Endothelial cell of umbilical vein (primary cell): ENCODE results near the gene PHACTR1. TPM values are rescaled to one million over a fixed set of nuclear protein-coding genes. Genes with fewer than 3 reads are reported as not detected.

Experiments
- BruUV-seq: library from RNA; stranded (reverse); fragments of 400-500 nt; replicated peaks from 2 replicates; lab custom pipeline; 2021; lab: Mats Ljungman, UMichigan
- CTCF ChIA-PET: fragments of 300-600, 350-600 bp; sonication (Branson Sonifier 250); formaldehyde crosslinking; loops from one replicate; lab custom pipeline; 2021; ENCODE audit warnings: antibody characterized with exemption, inconsistent platforms; lab: Charles Lee
- POLR2A ChIA-PET: fragments of 300-600, 350-600 bp; sonication (Branson Sonifier 250); formaldehyde crosslinking; loops from one replicate; lab custom pipeline; 2021; ENCODE audit warnings: antibody characterized with exemption, inconsistent platforms; lab: Charles Lee
- DNase-seq: peaks from one replicate; pipeline ENCODE4 v3.0.0-alpha.2; 2011; ENCODE audit warnings: low read depth, low spot score
- FAIRE-seq: peaks from 2 replicates; lab custom pipeline; 2011; peaks lifted over from hg19 to GRCh38; lab: Jason Lieb, UNC
- H2AFZ ChIP-seq: 2 replicates; pipeline ENCODE4 v1.6.0; 2012; ENCODE audit warnings: low read depth, low read length, control low read depth, inconsistent platforms
- H3K27ac ChIP-seq: 2 replicates; pipeline ENCODE4 v1.5.1; 2011; ENCODE audit warnings: low read depth, mild to moderate bottlenecking, control low read depth, low read length, moderate library complexity; ENCODE audit not compliant: insufficient read depth
- H3K27me3 ChIP-seq, 2 experiments: 2 replicates each; pipeline versions ENCODE4 v1.6.0 to v1.6.1; 2011; ENCODE audit warnings: low read length in 2 of 2, mixed read lengths in 1 of 2; ENCODE audit not compliant: control insufficient read depth in 2 of 2, insufficient read depth in 2 of 2
- H3K36me3 ChIP-seq, 2 experiments: 2 replicates in 1 of 2; 3 replicates in 1 of 2; pipeline ENCODE4 v1.5.1; 2011; ENCODE audit warnings: low read length in 2 of 2, mild to moderate bottlenecking in 1 of 2, moderate library complexity in 1 of 2; ENCODE audit not compliant: control insufficient read depth in 2 of 2, insufficient read depth in 2 of 2; ENCODE audit errors: extremely low read depth in 1 of 2
- H3K4me1 ChIP-seq: 3 replicates; pipeline ENCODE4 v1.5.1; 2011; ENCODE audit warnings: mild to moderate bottlenecking, low read length; ENCODE audit not compliant: control insufficient read depth, insufficient read depth; ENCODE audit errors: extremely low read depth
- H3K4me2 ChIP-seq: 2 replicates; pipeline ENCODE4 v1.6.1; 2011; ENCODE audit warnings: low read length, control low read depth, mixed read lengths; ENCODE audit not compliant: insufficient read depth
- H3K4me3 ChIP-seq, 3 experiments: fragments of 200-600 bp in 1 of 3; sonication (generic), shearing (Covaris generic) in 1 of 3; replicated peaks in 1 of 3; 2 replicates each; pipeline ENCODE4 v1.5.1; 2011 to 2016; ENCODE audit warnings: control low read depth in 3 of 3, low read length in 3 of 3, mild to moderate bottlenecking in 2 of 3, inconsistent platforms in 1 of 3, low read depth in 1 of 3, moderate library complexity in 1 of 3; ENCODE audit not compliant: insufficient read depth in 1 of 3
- H3K79me2 ChIP-seq: 2 replicates; pipeline ENCODE4 v1.6.0; 2012; ENCODE audit warnings: low read length, inconsistent platforms; ENCODE audit not compliant: control insufficient read depth, insufficient read depth
- H3K9ac ChIP-seq: replicated peaks from 2 replicates; pipeline ENCODE3; 2011; ENCODE audit warnings: low read length, control low read depth; ENCODE audit not compliant: insufficient read depth; ENCODE audit errors: extremely low read depth
- H3K9me1 ChIP-seq: replicated peaks from 3 replicates; pipeline ENCODE4 v1.6.0; 2011; ENCODE audit warnings: mild to moderate bottlenecking, low read length; ENCODE audit not compliant: control insufficient read depth, insufficient read depth; ENCODE audit errors: extremely low read depth
- H3K9me3 ChIP-seq: replicated peaks from 2 replicates; pipeline ENCODE4 v1.5.1; 2012; ENCODE audit warnings: low read length, inconsistent platforms; ENCODE audit not compliant: control insufficient read depth, insufficient read depth
- H4K20me1 ChIP-seq: replicated peaks from 2 replicates; pipeline ENCODE3; 2011; ENCODE audit warnings: mild to moderate bottlenecking, low read length; ENCODE audit not compliant: control insufficient read depth, insufficient read depth; ENCODE audit errors: extremely low read depth
- GATA2 ChIP-seq: IDR thresholded peaks from 2 replicates; pipeline ENCODE4 v1.7.0; 2011; ENCODE audit warnings: low read depth, mild to moderate bottlenecking, moderate library complexity, mixed read lengths, low read length; ENCODE audit not compliant: insufficient read length, insufficient read depth
- JUN ChIP-seq: IDR thresholded peaks from 2 replicates; pipeline ENCODE4 v1.6.1; 2011; ENCODE audit warnings: borderline replicate concordance, low read depth; ENCODE audit not compliant: insufficient read length, insufficient read depth
- POLR2AphosphoS5 ChIP-seq: IDR thresholded peaks from 2 replicates; pipeline ENCODE4 v1.6.1; 2012; ENCODE audit warnings: low read depth, mild to moderate bottlenecking, control low read depth, low read length, moderate library complexity; ENCODE audit not compliant: insufficient read depth
- dilution Hi-C: fragments of 300-500 bp; cut with MboI; formaldehyde crosslinking; loops from one replicate; pipeline ENCODE4 v1.15.0; 2019; ENCODE audit warnings: low sequenced_read_pairs; ENCODE audit not compliant: extremely low pct_ligation_motif_present
- intact Hi-C: fragments of 100-400 bp; cut with micrococcal nuclease; formaldehyde crosslinking; loops from one replicate; pipeline ENCODE4 v1.10.0; 2022
- polyA plus RNA-seq, 4 experiments: library from polyadenylated mRNA; depleted of rRNA in 3 of 4; stranded (reverse) in 3 of 4; unstranded in 1 of 4; fragments of >200 nt; gene quantifications; 2 replicates each; pipeline versions ENCODE4 v1.2.1 to v1.2.3, GENCODE V29; 2011 to 2012; ENCODE audit warnings: missing spikeins in 1 of 4
- total RNA-seq: library from RNA; stranded (reverse); gene quantifications from 2 replicates; pipeline ENCODE4 v1.2.3, GENCODE V29; 2021
- TF ChIP-seq, protein P1 (sequence below), 2 donors: IDR thresholded peaks; 1 replicate in 1 of 2; 2 replicates in 1 of 2; pipeline ENCODE4 v1.5.1; 2011; ENCODE audit warnings: low read length in 2 of 2, mild to moderate bottlenecking in 2 of 2, moderate library complexity in 2 of 2, control low read depth in 1 of 2, inconsistent platforms in 1 of 2, low read depth in 1 of 2; ENCODE audit not compliant: insufficient read depth in 1 of 2; ENCODE audit errors: extremely low read depth in 1 of 2
- TF ChIP-seq, protein P2 (sequence below): IDR thresholded peaks from 2 replicates; pipeline ENCODE4 v1.6.1; 2011; ENCODE audit not compliant: insufficient read depth, insufficient read length

Gene PHACTR1
- total and polyA plus RNA-seq, 2 donors (not counting 3 experiments of a cell fraction or from before 2014, with no cell fraction given), result 2.4 to 23.2 TPM

DNA sequence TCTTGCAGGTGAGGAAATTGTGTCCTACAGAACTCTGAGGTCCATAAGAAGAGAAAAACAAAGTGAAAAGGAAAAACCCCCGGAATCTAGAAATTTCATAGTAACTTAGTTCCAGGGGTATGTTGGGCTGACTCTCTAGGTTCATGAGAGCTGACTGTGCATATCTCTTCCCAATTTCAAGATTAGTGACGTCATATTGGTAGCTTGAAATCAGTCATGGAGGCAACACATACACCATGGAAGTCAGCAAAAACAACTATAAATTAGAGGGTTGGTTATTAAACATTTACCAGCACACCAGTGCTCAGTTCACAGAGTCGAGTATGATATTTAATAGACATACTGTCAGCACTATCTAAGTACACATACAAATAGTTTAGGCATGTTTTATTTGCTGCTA lies 49.8 kb downstream of the PHACTR1 start:
- intact Hi-C loops, result no loop called here
- H3K4me2 ChIP-seq, result no peak overlapping the region

DNA sequence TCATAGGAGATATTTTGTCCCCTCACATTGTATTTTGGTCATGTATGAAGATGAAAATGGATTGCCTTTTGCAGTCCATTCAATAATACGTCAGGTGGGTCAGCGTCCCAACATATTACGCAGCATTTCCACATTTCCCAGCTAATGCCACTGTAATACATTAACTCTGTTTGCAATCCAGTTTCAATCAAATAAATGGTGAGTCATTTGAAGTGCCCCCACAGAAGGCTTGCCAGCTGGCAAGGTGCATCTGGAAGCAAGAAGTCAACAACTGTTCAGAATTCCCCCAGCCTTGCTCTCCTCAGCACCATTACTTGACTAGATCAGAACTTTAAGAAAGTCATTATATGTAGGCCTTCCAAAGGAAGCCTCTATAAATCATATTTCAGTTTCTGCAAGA lies 50.4 kb downstream of the PHACTR1 start:
- H3K27ac ChIP-seq, result no peak overlapping the region
- H3K9me1 ChIP-seq, result no peaks in the 10 kb centered on the region
- no peaks in the 10 kb centered on the region for H3K4me1 ChIP-seq
- H4K20me1 ChIP-seq, result no peaks in the 10 kb centered on the region
- no peaks in the 10 kb centered on the region for H3K79me2 ChIP-seq
- dilution Hi-C loops (no loop called here), intact Hi-C loops (no loop called here)
- FAIRE-seq, result no peak
- no peaks in the 10 kb centered on the region for H3K9me3 ChIP-seq
- H3K27me3 ChIP-seq, result no peaks in the 10 kb centered on the region
- H2AFZ ChIP-seq, result no peak overlapping the region
- TF ChIP-seq POLR2AphosphoS5, result no peak
- TF ChIP-seq, protein P1, sequence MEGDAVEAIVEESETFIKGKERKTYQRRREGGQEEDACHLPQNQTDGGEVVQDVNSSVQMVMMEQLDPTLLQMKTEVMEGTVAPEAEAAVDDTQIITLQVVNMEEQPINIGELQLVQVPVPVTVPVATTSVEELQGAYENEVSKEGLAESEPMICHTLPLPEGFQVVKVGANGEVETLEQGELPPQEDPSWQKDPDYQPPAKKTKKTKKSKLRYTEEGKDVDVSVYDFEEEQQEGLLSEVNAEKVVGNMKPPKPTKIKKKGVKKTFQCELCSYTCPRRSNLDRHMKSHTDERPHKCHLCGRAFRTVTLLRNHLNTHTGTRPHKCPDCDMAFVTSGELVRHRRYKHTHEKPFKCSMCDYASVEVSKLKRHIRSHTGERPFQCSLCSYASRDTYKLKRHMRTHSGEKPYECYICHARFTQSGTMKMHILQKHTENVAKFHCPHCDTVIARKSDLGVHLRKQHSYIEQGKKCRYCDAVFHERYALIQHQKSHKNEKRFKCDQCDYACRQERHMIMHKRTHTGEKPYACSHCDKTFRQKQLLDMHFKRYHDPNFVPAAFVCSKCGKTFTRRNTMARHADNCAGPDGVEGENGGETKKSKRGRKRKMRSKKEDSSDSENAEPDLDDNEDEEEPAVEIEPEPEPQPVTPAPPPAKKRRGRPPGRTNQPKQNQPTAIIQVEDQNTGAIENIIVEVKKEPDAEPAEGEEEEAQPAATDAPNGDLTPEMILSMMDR (IDR thresholded peaks at IDR 0.05; ENCODE audit: extremely low read depth in 1 of 2, insufficient read depth in 1 of 2, low read depth in 1 of 2, low read length in 2 of 2), result no peak
- TF ChIP-seq, protein P2, sequence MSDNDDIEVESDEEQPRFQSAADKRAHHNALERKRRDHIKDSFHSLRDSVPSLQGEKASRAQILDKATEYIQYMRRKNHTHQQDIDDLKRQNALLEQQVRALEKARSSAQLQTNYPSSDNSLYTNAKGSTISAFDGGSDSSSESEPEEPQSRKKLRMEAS, result no peak
- TF ChIP-seq GATA2, result no peak
- no peak overlapping the region for H3K4me2 ChIP-seq
- H3K9ac ChIP-seq, result no peak overlapping the region
- H3K4me3 ChIP-seq, result no peak overlapping the region
- POLR2A ChIA-PET, result no interaction called here
- no peak for DNase-seq
- CTCF ChIA-PET, result no interaction called here
- BruUV-seq, result no TSS peak
- no peaks in the 10 kb centered on the region for H3K36me3 ChIP-seq

More for the DNA sequence above, 49.8 kb downstream of the PHACTR1 start:
- H3K27me3 ChIP-seq, result no peaks in the 10 kb centered on the region
- no peaks in the 10 kb centered on the region for H3K9me3 ChIP-seq
- no peak overlapping the region for H3K9ac ChIP-seq
- no peak overlapping the region for H3K27ac ChIP-seq
- H3K9me1 ChIP-seq, result no peaks in the 10 kb centered on the region
- TF ChIP-seq, protein P1 (IDR thresholded peaks at IDR 0.05; ENCODE audit: extremely low read depth in 1 of 2, insufficient read depth in 1 of 2, low read depth in 1 of 2, low read length in 2 of 2), result no peak
- peak; percentile 7 for TF ChIP-seq JUN
- TF ChIP-seq POLR2AphosphoS5, result no peak
- no TSS peak for BruUV-seq
- POLR2A ChIA-PET, result no interaction called here
- no peaks in the 10 kb centered on the region for H3K79me2 ChIP-seq
- H3K36me3 ChIP-seq, result no peaks in the 10 kb centered on the region
- no peak overlapping the region for H2AFZ ChIP-seq
- CTCF ChIA-PET, result no interaction called here
- H3K4me3 ChIP-seq, result no peak overlapping the region
- FAIRE-seq, result peak; percentile 8
- H4K20me1 ChIP-seq, result no peaks in the 10 kb centered on the region
- dilution Hi-C loops, result no loop called here
- no peak for DNase-seq
- no peaks in the 10 kb centered on the region for H3K4me1 ChIP-seq
